Measurements from ENCODE around the gene NUDT9. TPM values are rescaled to one million over a fixed set of nuclear protein-coding genes. Genes with fewer than 3 reads are reported as not detected.

The NUDT9 gene
- 1 to 10 TPM; 8.9 to 9.2 TPM for total RNA-seq

GRCh38 chr4:87422104-87423052, at the start of gene NUDT9:
NUDT9 (plus strand) TSS chr4:87422573; CDS start chr4:87422906, 333 bp downstream.

GRCh38 chr4:87390891-87391575, 31.3 kb upstream of the NUDT9 start, which contains the start of gene HSD17B11:
HSD17B11 (minus strand) TSS chr4:87391188; CDS start chr4:87391070, 118 bp downstream.

Other genes starting within 250 kb of the NUDT9 start
- gene KLHL8, start 202.0 kb upstream of the NUDT9 start, total RNA-seq, result 10 to 100 TPM in 1 of 2 experiments, 1 to 10 TPM in 1; 9.2 to 10.1 TPM
- gene HSD17B13, start 99.7 kb upstream of the NUDT9 start, total RNA-seq, result under 1 TPM; 0.15 to 0.26 TPM
- 10 to 100 TPM; 42.5 TPM for gene HSD17B11, start 31.4 kb upstream of the NUDT9 start, total RNA-seq
- not detected for gene SPARCL1, start 106.8 kb downstream of the NUDT9 start, total RNA-seq
- not detected for gene DSPP, start 186.0 kb downstream of the NUDT9 start, total RNA-seq
- not detected for gene DMP1, start 227.7 kb downstream of the NUDT9 start, total RNA-seq

All from activated naive CD4-positive, alpha-beta T cell treated with anti-CD3 and anti-CD28 coated beads, Interleukin-2, amount 10 ng/mL, durations not matched to agents 5 hours and 36 hours (primary cell).